NOMO-1 treated with dmso at 0.1 percent for 144 hours (cell line): ENCODE measurements around the gene C4orf50.
"Not testable (repeated sequence)": the region's sequence is repeated elsewhere in the genome, so short reads cannot be mapped to it uniquely, and the experiment has no call there.

Experiments
- DNase-seq: peaks from one replicate; lab custom pipeline; 2025; ENCODE audit not compliant: unreplicated experiment; lab: John Stamatoyannopoulos, UW

C4orf50 gene

GRCh38 chr4:5952975-5953951 is 65.0 kb downstream of the C4orf50 start:
- DNase-seq = no peak

DNA sequence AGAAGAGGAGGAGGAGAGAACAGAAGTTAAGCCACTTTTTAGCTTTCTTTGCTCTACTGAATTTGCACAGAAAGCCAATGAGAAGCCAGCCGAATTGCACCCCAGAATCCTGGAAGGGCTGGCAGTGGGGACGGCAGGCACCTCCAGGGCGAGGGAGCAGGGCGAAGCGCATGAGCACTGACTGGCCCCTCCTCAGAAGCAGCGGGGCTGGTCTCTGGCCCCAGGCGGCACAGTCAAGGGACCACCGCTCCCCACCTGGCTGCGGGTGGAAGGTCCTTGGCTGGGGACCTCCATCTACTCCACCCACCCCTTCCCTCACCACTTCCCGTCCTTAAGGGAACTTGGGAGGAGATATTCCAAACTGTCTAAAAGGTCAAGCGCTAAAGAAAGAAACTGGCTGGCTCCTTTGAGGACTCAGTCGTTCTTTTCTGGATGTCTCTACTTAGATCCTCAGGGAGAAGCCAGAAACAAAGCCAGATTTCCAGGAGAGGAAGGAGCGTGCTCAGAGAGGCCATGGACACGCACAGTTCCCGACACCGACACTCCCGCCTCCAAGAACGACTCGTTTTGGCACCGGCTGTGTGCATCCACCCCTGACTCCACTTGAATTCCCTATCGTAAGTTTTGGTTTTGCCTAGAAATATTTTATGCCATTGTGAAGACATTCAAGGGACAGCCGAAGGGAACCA is 65.8 kb downstream of the C4orf50 start:
- DNase-seq = no peak

GRCh38 chr4:5946653-5947052 is 71.6 kb downstream of the C4orf50 start:
- DNase-seq = not testable (repeated sequence)

GRCh38 chr4:5945936-5946335 is 72.3 kb downstream of the C4orf50 start:
- DNase-seq = no peak

GRCh38 chr4:5945171-5945570 is 73.1 kb downstream of the C4orf50 start:
- DNase-seq = no peak

- DNase-seq = no peak
These were observed 74.7 kb downstream of the C4orf50 start for GRCh38 chr4:5943561-5943960.

GRCh38 chr4:5942947-5943346 is 75.3 kb downstream of the C4orf50 start:
- DNase-seq = no peak

DNA sequence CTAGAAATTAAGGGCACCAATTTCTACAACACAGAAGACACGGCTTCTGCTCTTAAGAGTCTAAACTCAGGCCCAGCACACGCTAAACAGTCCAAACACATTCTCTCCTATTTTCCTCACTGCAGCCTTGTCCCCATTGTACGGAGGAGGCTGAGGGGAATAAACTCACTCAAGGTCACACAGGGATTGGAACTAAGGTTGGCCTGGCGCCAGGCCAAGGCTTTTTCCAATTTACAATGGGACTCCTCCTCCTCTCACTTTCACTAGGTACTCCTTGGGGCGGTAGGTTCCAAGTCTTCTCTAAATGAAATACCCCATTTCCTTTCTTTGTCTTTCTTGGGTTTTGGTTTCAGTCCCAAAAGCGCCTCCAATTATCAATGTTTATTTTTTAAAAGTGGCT is 76.6 kb downstream of the C4orf50 start:
- DNase-seq = no peak

DNA sequence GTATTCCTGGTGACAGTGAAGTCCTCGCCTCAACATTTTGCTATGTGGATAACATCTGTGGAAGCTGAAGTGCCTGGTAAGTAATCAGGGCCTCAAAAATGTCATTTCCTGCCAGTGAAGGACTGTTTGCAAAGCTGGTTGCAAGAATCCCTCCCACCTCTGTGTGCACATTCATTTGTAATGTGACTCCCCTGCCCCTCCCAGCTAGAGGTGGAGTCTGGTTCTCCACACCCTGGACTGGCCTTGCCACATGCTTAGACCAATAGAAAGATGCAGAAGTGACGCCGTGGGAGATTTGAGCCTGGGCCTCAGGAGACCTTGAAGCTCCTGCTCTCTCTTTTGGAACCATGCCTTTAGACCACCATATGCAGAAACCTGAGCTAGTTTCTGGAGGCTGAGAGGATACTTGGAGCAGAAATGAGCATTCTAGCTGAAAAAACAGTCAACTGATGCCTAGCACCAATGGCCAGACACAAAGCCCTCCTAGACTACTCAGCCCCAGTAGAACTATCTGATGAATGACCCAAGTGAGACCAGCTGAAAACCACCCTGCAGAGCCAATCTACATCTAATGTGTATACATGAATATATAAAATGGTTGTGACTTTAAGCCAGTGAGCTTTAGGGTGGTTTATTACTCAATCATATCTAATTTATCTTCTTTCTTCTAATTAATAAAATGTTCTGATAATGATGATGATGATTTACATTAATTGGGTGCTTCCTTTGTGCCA is 77.6 kb downstream of the C4orf50 start:
- no peak for DNase-seq

DNA sequence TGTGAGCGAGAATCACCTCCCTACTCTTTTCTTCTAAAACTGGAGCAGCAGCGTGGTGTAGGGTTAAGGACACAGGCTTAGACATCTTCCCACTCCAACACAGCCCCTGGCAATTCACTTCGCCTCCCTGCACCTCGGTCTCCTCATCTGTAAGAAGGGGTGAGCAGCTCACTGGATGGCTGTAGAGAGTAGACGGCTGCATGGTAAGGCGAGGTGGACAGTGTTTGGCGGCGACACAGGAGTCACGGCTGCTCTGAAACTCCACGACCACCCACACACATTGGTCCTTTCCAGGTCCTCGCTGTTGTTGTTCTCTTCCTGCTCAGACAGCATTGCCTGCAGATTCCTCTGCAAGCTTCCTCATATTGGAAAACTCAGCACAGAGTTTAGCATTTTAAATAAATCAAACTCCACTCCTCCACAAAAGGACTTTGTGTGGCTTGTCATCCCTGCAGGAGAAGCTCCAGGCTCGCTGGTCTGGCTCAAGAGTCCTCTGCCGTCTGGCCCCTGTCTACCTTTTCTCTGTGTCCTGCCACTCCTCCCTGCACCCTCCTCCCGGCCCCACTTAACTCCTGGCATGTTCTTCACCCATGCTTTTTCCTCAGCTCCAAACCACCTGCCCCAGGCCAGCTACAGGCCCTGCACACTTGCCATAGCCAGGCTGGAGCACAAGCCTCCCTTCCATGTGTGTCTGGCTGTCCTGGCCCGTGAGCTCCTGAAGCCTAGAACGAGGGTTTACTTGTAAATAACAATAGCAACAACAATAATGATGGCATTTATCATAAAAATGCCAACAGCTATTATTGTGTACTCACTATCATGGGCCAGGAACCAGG is 84.0 kb downstream of the C4orf50 start:
- no peak for DNase-seq

GRCh38 chr4:5933116-5933515 is 85.1 kb downstream of the C4orf50 start:
- no peak for DNase-seq

DNA sequence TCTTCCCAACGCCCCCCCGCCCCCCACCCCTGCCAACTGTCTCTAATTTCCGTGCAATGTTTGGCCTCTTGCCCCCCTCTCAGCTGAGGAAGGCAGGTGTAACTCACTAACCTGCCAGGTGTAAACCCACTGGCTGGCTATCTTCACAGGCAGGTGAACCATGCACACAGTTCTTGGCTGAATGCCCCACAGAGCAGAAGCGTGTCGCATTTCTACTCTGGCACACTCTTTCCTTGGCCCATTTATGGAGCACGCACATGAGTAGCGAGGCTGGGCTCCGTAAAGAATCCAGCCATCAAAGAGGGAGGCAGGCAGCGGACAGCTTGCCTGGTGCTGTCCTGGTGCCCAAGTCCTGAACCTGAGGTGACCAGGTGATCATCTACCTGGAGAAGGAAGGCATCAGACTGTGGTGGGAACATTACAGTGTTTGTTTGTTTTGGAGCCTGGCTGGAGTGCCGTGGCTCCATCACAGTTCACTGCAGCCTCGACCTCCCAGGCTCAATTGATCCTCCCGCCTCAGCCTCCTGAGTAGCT is 86.1 kb downstream of the C4orf50 start:
- no peak for DNase-seq

DNA sequence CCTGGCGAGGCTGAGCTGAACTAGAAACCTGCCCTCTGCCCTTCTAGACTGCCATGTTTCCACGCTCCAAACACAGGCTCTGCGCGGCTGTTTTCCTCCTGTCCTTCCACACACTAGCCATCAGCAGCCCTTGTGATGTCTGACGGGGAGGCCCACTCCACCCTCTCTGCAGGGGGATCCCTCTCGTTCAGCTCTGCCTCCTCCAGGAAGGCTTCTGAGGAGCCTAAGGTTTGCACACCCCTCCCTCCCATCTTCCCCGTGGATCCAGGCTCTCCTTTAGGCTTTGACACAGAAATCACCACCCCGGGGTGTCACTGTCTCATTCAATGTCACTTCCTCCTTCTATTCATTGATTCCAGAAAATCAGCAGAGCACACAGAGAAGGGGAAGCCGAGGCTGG is 86.7 kb downstream of the C4orf50 start:
- no peak for DNase-seq

DNA sequence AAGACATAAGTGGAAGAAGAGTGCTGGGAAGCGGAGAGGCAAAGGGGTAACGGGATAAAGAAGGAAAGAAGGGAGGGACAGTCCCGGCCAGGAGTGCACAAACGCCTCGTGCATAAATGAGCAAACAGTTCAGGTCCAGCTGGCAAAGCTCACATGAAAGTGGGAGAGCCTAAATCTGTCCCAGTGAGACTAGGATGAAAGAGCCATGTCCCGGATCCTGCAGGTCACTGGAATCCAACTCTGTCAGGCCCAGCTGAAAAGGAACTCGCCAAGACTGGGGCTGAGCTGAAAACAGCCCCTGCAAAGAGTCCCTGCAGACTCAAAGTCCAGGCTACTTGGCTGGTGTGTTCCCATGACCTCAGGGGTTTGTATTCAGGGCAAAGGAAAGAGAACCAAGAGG is 87.4 kb downstream of the C4orf50 start:
- DNase-seq = no peak

DNA sequence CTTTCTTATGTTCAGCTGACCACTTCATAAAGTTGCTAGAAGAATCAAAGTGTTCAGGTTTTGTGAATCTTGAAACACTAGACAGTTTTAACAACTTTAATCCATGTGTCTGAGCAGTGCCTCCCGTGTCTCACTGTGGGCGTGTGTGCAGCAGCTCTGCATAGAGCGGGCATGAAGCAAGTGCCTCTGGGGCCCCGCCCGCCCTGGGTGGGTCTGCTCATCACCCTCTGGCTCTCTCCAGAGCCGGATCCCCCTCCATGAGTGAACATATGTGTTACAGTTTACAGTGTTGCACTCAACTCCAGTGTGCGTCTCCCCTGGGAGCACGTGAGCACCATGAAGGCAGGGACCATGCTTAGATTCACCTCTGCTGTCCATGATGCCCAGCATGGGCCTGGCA is 87.8 kb downstream of the C4orf50 start:
- DNase-seq = no peak

DNA sequence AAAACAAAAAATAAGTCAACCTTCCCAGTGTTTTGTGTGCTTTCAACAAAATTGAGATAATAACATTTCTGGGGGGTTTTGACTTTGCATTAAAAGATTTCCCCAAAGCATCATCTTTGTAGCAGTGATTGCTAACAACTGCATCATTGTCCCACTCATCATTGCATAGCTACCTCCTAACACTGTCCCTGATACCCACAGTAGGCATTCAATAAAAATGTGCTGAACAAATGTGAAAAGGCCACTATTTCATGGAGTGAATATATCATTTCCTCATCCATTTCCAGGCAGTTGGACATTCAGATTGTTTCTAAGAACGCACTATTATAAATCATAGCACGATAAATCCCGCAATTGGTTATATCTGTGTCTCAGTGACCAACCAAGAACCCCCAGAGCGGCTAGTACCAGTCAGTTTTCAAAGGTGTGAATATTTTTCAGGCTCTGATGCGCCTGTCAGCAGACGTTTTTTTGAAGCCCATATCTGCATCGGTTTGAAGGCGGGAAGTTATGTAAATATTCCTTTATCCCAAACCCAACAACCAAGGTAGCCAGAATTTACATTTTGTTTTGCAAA is 89.3 kb downstream of the C4orf50 start:
- no peak for DNase-seq

DNA sequence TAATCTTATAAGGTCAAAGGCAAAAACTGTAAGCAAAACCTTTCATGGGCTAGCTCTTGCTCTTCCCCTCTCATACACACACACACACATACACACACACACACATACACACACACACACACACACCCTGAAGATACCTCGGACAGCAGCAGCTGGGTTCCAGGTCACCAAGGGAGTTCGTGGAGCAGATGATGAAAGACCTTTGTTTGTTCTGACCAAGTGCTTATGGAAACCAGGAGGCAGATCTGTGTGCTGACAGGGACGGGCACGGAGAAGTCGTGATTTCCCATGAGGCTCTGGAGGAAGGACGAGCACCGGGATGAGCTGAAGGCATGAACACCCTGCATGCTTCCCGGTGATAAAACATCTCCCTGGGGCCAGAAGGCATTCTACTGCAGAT is 90.0 kb downstream of the C4orf50 start:
- DNase-seq = no peak

GRCh38 chr4:5927747-5928146 is 90.5 kb downstream of the C4orf50 start:
- no peak for DNase-seq

GRCh38 chr4:5927116-5927515 is 91.1 kb downstream of the C4orf50 start:
- DNase-seq = no peak

DNA sequence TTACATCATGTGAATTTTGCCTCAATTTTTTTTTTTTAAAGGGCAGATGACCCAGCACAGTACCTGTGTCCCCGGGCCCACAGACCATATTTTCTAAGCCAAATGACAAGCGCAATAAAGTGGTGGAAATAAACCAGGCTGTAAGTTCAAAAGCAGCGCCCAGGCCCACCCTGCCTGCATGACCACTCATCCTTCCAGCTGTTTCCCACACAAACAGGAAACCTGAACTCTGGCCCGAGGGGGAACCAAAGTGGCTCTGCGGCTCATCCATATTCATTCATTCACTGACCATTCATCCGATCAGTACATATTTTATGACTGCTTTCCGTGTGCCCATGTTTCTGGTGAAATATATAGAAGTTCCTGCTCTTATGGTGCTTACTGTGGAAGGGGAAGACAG is 91.6 kb downstream of the C4orf50 start:
- no peak for DNase-seq
